Suprapubic skin (tissue), 4 donors: Measurements from ENCODE around the gene SLC39A10. TPM values are rescaled to one million over a fixed set of nuclear protein-coding genes. Genes with fewer than 3 reads are reported as not detected.

ENCODE experiments used
- DNase-seq, 2 donors: peaks; one replicate each; pipeline ENCODE4 v3.0.0-alpha.2; 2019; ENCODE audit warnings: low spot score in 2 of 2
- H3K27ac ChIP-seq: fragments of 200-600 bp; sonication (generic); one replicate; pipeline ENCODE4 v1.5.1; 2019
- H3K27me3 ChIP-seq: fragments of 200-600 bp; sonication (generic); one replicate; pipeline ENCODE4 v1.5.1; 2019
- H3K36me3 ChIP-seq: fragments of 200-600 bp; sonication (generic); one replicate; pipeline ENCODE4 v1.5.1; 2019
- H3K4me1 ChIP-seq: fragments of 200-600 bp; sonication (generic); one replicate; pipeline ENCODE4 v1.5.1; 2019
- H3K4me3 ChIP-seq: fragments of 200-600 bp; sonication (generic); one replicate; pipeline ENCODE4 v1.5.1; 2019; ENCODE audit warnings: mild to moderate bottlenecking
- H3K9me3 ChIP-seq: fragments of 200-600 bp; sonication (generic); one replicate; pipeline ENCODE4 v1.5.1; 2019
- EP300 ChIP-seq: sonication (generic); formaldehyde crosslinking; IDR thresholded peaks from one replicate; pipeline ENCODE4 v1.6.1; 2017; ENCODE audit warnings: antibody characterized with exemption
- POLR2A ChIP-seq, 2 donors: fragments of 450-650 bp; IDR thresholded peaks; one replicate each; pipeline ENCODE4 v1.6.1; 2017; ENCODE audit warnings: antibody characterized with exemption in 2 of 2, mild to moderate bottlenecking in 2 of 2, moderate library complexity in 2 of 2
- POLR2AphosphoS5 ChIP-seq, 3 donors: sonication (generic); formaldehyde crosslinking; IDR thresholded peaks; one replicate each; pipeline ENCODE4 v1.6.1; 2017; ENCODE audit warnings: antibody characterized with exemption in 3 of 3
- WGBS: methylation state at CpG from one replicate; pipeline ENCODE4 v1.1.5; 2018; 5-methylcytosine and 5-hydroxymethylcytosine counted together
- total RNA-seq, 4 donors: library from RNA; depleted of rRNA; stranded (reverse); fragments of >200 nt; gene quantifications; one replicate each; pipeline ENCODE4 v1.1.0, GENCODE V29; 2016
- TF ChIP-seq, protein P1 (sequence below), 2 donors: fragments of 200-600 bp in 1 of 2; fragments of 450-650 bp in 1 of 2; sonication (generic) in 1 of 2; IDR thresholded peaks; one replicate each; pipeline ENCODE4 v1.5.1; 2016 to 2019; ENCODE audit warnings: antibody characterized with exemption in 2 of 2, mild to moderate bottlenecking in 1 of 2, moderate library complexity in 1 of 2

SLC39A10 gene
- total RNA-seq, 4 donors from 2014 or later, result 14.1 to 20.3 (median 16.5) TPM

DNA sequence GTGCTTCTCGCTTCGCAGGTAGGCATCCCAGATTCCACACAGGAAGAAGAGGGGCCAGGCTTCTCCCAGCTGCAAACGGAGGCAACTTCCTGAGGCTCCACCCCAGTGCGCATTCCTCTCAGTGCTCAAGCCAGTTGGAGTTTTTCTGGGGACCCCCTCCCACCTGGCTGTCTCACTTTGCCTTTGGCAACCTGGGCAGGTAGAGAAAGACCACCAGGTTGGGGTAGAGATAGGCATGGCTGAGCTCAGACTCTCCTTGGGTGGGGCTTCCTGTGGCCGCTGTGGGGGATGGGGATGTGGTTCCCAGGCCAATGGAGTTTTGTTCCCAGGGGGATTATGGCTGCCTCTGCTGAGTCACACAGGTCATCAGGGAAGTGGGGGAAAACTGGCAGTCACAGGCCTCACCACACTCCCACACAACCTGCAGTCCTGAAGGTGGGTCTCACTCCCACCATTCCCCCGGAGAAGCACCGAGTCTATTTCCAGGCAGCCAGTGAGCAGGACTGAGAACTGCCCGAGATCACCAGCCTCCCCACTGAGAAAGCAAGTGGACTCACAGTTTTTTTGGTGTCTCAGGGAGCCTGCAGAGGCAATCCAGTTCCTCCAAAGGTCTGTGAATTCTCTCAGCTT lies 38.1 kb downstream of the SLC39A10 start:
- no peak overlapping the region for H3K4me3 ChIP-seq
- peaks cover 7% of the 10 kb centered on the region for H3K36me3 ChIP-seq
- H3K9me3 ChIP-seq, result peaks cover 3% of the 10 kb centered on the region
- H3K27ac ChIP-seq, result no peak overlapping the region
- WGBS, result 84% methylated on average over 6 of the region's 8 CpGs
- DNase-seq, result no peak
- no peak for TF ChIP-seq POLR2AphosphoS5 (IDR thresholded peaks at IDR 0.05)
- TF ChIP-seq EP300, result no peak
- no peak for TF ChIP-seq POLR2A (IDR thresholded peaks at IDR 0.05)
- TF ChIP-seq, protein P1, sequence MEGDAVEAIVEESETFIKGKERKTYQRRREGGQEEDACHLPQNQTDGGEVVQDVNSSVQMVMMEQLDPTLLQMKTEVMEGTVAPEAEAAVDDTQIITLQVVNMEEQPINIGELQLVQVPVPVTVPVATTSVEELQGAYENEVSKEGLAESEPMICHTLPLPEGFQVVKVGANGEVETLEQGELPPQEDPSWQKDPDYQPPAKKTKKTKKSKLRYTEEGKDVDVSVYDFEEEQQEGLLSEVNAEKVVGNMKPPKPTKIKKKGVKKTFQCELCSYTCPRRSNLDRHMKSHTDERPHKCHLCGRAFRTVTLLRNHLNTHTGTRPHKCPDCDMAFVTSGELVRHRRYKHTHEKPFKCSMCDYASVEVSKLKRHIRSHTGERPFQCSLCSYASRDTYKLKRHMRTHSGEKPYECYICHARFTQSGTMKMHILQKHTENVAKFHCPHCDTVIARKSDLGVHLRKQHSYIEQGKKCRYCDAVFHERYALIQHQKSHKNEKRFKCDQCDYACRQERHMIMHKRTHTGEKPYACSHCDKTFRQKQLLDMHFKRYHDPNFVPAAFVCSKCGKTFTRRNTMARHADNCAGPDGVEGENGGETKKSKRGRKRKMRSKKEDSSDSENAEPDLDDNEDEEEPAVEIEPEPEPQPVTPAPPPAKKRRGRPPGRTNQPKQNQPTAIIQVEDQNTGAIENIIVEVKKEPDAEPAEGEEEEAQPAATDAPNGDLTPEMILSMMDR (IDR thresholded peaks at IDR 0.05), result no peak
- H3K4me1 ChIP-seq, result no peaks in the 10 kb centered on the region
- H3K27me3 ChIP-seq, result no peaks in the 10 kb centered on the region

DNA sequence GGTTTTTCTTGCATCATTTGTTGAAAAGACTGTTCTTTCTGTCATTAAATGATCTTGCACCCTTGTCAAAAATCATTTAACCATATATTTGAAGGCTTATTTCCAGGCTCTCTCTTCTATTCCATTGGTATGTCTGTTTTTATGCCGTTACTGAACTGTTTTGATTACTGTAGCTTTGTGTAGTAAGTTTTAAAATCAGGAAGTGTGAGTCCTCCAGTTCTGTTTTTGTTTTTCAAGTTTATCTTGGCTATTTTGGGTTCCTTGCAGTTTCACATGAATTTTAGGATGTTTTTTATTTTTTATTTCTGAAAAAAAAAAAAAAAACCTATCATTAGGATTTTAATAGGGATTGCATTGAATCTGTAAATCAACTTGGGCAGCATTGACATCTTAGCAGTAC lies 39.0 kb downstream of the SLC39A10 start:
- 83% methylated on average over 1 of the region's 1 CpG for WGBS
- no peak overlapping the region for H3K4me3 ChIP-seq
- TF ChIP-seq, protein P1 (IDR thresholded peaks at IDR 0.05), result no peak
- TF ChIP-seq POLR2AphosphoS5 (IDR thresholded peaks at IDR 0.05) (no peak), EP300 (no peak), POLR2A (IDR thresholded peaks at IDR 0.05) (no peak)
- H3K27me3 ChIP-seq, result no peaks in the 10 kb centered on the region
- DNase-seq, result no peak
- no peaks in the 10 kb centered on the region for H3K4me1 ChIP-seq
- peaks cover 9% of the 10 kb centered on the region for H3K9me3 ChIP-seq
- peaks cover 7% of the 10 kb centered on the region for H3K36me3 ChIP-seq
- H3K27ac ChIP-seq, result no peak overlapping the region

DNA sequence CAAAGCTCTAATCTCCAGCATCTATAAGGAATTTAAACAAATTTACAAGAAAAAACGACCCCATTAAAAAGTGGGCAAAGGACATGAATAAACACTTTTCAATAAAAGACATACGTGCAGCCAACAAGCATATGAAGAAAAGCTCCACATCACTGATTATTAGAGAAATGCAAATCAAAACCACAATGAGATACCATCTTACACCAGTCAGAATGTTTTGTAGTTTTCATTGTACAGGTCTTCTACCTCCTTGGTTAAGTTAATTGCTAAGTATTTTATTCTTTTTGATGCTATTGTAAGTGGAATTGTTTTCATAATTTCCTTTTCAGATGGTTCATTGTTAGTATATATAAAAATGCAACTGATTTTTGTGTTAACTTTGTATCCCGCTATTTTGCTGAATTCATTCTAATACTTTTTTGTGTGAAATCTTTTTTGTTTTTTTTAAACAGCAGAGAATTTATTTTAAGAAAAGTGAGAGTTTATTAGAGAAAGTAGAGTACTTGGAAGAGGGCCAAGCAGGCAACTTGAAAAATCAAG lies 40.7 kb downstream of the SLC39A10 start:
- Histone ChIP-seq H3K36me3 (peaks cover 7% of the 10 kb centered on the region), H3K9me3 (peaks cover 9% of the 10 kb centered on the region), H3K27ac (no peak overlapping the region), H3K27me3 (no peaks in the 10 kb centered on the region), H3K4me1 (no peaks in the 10 kb centered on the region), H3K4me3 (no peak overlapping the region)
- 86% methylated on average over 3 of the region's 3 CpGs for WGBS
- DNase-seq, result no peak
- TF ChIP-seq, protein P1 (IDR thresholded peaks at IDR 0.05), result no peak
- TF ChIP-seq EP300 (no peak), POLR2A (IDR thresholded peaks at IDR 0.05) (no peak), POLR2AphosphoS5 (IDR thresholded peaks at IDR 0.05) (no peak)

DNA sequence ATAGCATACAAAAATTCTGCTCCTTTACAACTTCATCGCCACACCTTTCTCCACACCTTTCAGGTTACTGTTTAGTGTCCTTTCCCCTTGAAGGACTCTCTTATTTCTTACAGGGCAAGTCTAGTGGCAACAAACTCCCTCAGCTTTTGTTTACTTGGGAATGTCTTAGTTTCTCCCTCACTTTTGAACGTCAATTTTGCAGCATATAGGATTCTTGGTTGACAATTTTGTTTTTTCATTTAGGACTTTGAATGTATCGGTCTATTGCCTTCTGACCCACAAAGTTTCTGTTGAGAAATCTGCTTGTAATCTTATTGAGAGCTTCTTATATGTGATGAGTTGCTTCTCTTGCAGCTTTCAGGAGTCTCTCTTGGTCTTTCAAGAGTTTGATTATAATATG lies 43.5 kb downstream of the SLC39A10 start:
- Histone ChIP-seq H3K27ac (no peak overlapping the region), H3K27me3 (no peaks in the 10 kb centered on the region), H3K9me3 (peaks cover 6% of the 10 kb centered on the region), H3K36me3 (peaks cover under 1% of the 10 kb centered on the region), H3K4me3 (no peak overlapping the region), H3K4me1 (no peaks in the 10 kb centered on the region)
- TF ChIP-seq EP300, result no peak
- no peak for TF ChIP-seq POLR2AphosphoS5 (IDR thresholded peaks at IDR 0.05)
- no peak for TF ChIP-seq POLR2A (IDR thresholded peaks at IDR 0.05)
- TF ChIP-seq, protein P1 (IDR thresholded peaks at IDR 0.05), result no peak
- DNase-seq, result no peak
- WGBS, result 95% methylated on average over 3 of the region's 3 CpGs

DNA sequence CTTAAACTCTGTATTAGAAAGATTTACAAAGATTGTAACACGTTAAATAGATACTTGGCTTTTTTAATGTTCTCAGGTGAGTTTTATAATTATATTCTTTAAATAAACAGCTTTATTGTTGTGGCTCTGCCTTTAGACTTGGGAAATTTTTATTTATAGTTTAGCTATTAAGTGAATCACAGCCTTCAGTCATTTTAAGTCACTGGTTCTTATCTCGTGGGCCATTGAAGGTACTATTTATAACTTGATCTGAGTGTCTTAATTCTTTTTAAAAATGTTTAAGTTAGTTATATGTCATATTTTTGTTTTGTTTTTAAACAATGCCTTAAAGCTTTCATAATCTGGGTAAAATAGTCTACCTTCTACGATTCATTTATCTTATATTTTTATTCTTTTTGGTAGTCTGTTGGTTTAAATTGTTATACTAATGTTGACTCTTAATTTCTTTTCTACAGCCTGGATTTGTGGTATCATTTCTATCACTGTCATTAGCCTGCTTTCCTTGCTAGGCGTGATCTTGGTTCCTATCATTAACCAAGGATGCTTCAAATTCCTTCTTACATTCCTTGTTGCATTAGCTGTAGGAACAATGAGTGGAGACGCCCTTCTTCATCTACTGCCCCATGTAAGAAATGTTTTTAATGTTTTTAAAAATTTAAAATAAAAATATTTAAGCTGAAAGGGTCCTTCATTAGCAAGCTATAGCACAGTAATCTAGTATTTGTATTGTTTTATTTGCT lies 49.3 kb downstream of the SLC39A10 start:
- WGBS, result 92% methylated on average over 5 of the region's 5 CpGs

More for the DNA sequence above, 49.3 kb downstream of the SLC39A10 start:
- H3K4me3 ChIP-seq, result no peak overlapping the region
- H3K36me3 ChIP-seq, result no peaks in the 10 kb centered on the region
- H3K4me1 ChIP-seq, result no peaks in the 10 kb centered on the region
- TF ChIP-seq, protein P1 (IDR thresholded peaks at IDR 0.05), result no peak
- TF ChIP-seq EP300 (no peak), POLR2AphosphoS5 (IDR thresholded peaks at IDR 0.05) (no peak), POLR2A (IDR thresholded peaks at IDR 0.05) (no peak)
- H3K27ac ChIP-seq, result no peak overlapping the region
- no peaks in the 10 kb centered on the region for H3K27me3 ChIP-seq
- H3K9me3 ChIP-seq, result no peaks in the 10 kb centered on the region
- DNase-seq, result no peak
